A673 (cell line): Measurements from ENCODE around the gene TBCD.

ENCODE experiments used
- EZH2 ChIP-seq: fragments of 200-600 bp; sonication (generic); IDR thresholded peaks from 2 replicates; pipeline ENCODE4 v1.6.1; 2017; ENCODE audit warnings: borderline replicate concordance, low read depth, mild to moderate bottlenecking, mixed read lengths, antibody characterized with exemption, low read length; ENCODE audit not compliant: poor library complexity, severe bottlenecking
- TF ChIP-seq, protein P1 (sequence below): fragments of 300-800, 200-600 bp; sonication (generic); conservative IDR thresholded peaks from 2 replicates; pipeline ENCODE4 v1.5.1; 2017; ENCODE audit warnings: low read depth, mild to moderate bottlenecking, antibody characterized with exemption, low read length, moderate library complexity, mixed read lengths

DNA sequence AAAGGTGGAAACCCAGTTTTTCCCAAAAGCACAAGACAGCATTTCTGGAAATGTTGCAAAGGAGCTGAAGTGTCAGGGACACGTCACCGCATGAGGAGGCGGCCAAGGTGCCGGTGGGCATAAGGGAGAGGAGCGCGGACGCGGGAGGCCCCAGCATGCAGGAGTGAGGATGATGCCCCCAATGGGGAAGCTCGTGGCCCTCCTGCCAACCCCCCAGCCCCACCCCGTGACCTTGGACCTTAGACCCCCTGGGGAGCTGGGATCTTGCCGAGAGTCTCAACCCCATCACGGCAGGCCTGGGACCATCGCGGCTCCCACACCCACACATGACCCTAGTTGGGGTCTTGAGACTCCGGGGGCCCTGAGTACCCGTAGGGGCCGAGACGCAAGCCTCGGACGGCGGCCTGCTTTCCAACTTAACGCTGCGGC is 208.1 kb downstream of the TBCD start:
- TF ChIP-seq, protein P1, sequence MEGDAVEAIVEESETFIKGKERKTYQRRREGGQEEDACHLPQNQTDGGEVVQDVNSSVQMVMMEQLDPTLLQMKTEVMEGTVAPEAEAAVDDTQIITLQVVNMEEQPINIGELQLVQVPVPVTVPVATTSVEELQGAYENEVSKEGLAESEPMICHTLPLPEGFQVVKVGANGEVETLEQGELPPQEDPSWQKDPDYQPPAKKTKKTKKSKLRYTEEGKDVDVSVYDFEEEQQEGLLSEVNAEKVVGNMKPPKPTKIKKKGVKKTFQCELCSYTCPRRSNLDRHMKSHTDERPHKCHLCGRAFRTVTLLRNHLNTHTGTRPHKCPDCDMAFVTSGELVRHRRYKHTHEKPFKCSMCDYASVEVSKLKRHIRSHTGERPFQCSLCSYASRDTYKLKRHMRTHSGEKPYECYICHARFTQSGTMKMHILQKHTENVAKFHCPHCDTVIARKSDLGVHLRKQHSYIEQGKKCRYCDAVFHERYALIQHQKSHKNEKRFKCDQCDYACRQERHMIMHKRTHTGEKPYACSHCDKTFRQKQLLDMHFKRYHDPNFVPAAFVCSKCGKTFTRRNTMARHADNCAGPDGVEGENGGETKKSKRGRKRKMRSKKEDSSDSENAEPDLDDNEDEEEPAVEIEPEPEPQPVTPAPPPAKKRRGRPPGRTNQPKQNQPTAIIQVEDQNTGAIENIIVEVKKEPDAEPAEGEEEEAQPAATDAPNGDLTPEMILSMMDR, result no peak
- TF ChIP-seq EZH2, result no peak
